ENCODE results near the gene GART. TPM values are rescaled to one million over a fixed set of nuclear protein-coding genes. Genes with fewer than 3 reads are reported as not detected.

GART gene
- total RNA-seq, 4 donors from 2014 or later = 23.9 to 123 (median 68.5) TPM

- Histone ChIP-seq H3K4me1 (peaks cover 0 to 12% (median 3%) of the 10 kb centered on the region in 4 donors), H3K27ac (no peak overlapping the region), H3K27me3 (no peaks in the 10 kb centered on the region), H3K4me3 (no peak overlapping the region), H3K9me3 (no peaks in the 10 kb centered on the region), H3K36me3 (peaks cover 0 to 19% (median 6%) of the 10 kb centered on the region in 4 donors)
- 76 to 78% methylated on average over 6 of the region's 6 CpGs for WGBS, 2 donors (ENCODE audit: low coverage in 1 of 2)
- in situ Hi-C loops (cut with MboI; ENCODE audit: low pct_ligation_motif_present in 1 of 4, low pct_unique_long_range_greater_than_20kb in 1 of 4, low sequenced_read_pairs in 3 of 4) = loop anchor here in 1 of 4 donors (25.0 kb wide), 2 partner anchors 519 to 619 kb away; no protein-coding TSS in a partner anchor
- intact Hi-C loops (cut with DNase I; ENCODE audit: low total_unique reads) = no loop called here
- DNase-seq = no peak
- TF ChIP-seq EP300 (IDR thresholded peaks at IDR 0.05; ENCODE audit: low read depth) (no peak), POLR2AphosphoS5 (IDR thresholded peaks at IDR 0.05) (no peak), POLR2A (IDR thresholded peaks at IDR 0.05) (no peak), CTCF (IDR thresholded peaks at IDR 0.05) (no peak)
Observed at GRCh38 chr21:33455686-33456446, 86.1 kb downstream of the GART start.

Other genes starting within 250 kb of the GART start
- gene IFNAR1, start 217.1 kb downstream of the GART start, total RNA-seq = 10 to 100 TPM; 10.3 to 30.7 (median 28.9) TPM
- gene IFNGR2, start 138.7 kb downstream of the GART start, total RNA-seq = 100 to 1,000 TPM in 1 of 4 donors, 10 to 100 TPM in 3; 40.8 to 131 (median 76.6) TPM
- gene TMEM50B, start 62.1 kb downstream of the GART start, total RNA-seq = 100 to 1,000 TPM in 3 of 4 donors, 10 to 100 TPM in 1; 70.3 to 181 (median 105) TPM
- gene DNAJC28, start 50.4 kb downstream of the GART start, total RNA-seq = 1 to 10 TPM in 2 of 4 donors, not detected in 2; 3.0 to 3.7 TPM
- gene SON, start 921 bp upstream of the GART start, total RNA-seq = 100 to 1,000 TPM; 183 to 465 (median 223) TPM
- 1 to 10 TPM; 1.8 to 6.5 (median 3.5) TPM for gene DONSON, start 46.6 kb upstream of the GART start, total RNA-seq
- gene CRYZL1, start 99.6 kb upstream of the GART start, total RNA-seq = 10 to 100 TPM; 27.7 to 58.9 (median 43.6) TPM
- gene ITSN1, start 100.4 kb upstream of the GART start, total RNA-seq = 100 to 1,000 TPM in 1 of 4 donors, 10 to 100 TPM in 3; 37.0 to 123 (median 61.1) TPM

All from transverse colon (tissue), 4 donors.